ENCODE data around the gene SH3BP2.

GRCh38 chr4:2871911-2872310 is 79.0 kb downstream of the SH3BP2 start:
- no peak for TF ChIP-seq CTCF (IDR thresholded peaks at IDR 0.05)
- TF ChIP-seq POLR2A (IDR thresholded peaks at IDR 0.05) = no peak
- TF ChIP-seq EP300 (IDR thresholded peaks at IDR 0.05) = no peak
